KMS-11 (cell line): ENCODE measurements around the gene KLHDC8B.

ENCODE experiments used
- H2AFZ ChIP-seq: fragments of 200-600 bp; sonication (generic); 2 replicates; pipeline ENCODE4 v1.6.1; 2016; ENCODE audit warnings: antibody characterized with exemption, mixed run types, low read depth
- H3K27ac ChIP-seq: fragments of 200-600 bp; sonication (generic); 2 replicates; pipeline ENCODE4 v1.6.1; 2016; ENCODE audit warnings: mild to moderate bottlenecking, mixed run types
- H3K27me3 ChIP-seq: fragments of 200-600 bp; sonication (generic); 2 replicates; pipeline ENCODE4 v1.6.1; 2017; ENCODE audit warnings: mild to moderate bottlenecking, low read depth, mixed run types, moderate library complexity; ENCODE audit not compliant: insufficient read depth
- H3K36me3 ChIP-seq: fragments of 200-600 bp; sonication (generic); 2 replicates; pipeline ENCODE4 v1.6.1; 2017; ENCODE audit warnings: mild to moderate bottlenecking, mixed run types; ENCODE audit not compliant: insufficient read depth
- H3K4me1 ChIP-seq: fragments of 200-600 bp; sonication (generic); 2 replicates; pipeline ENCODE4 v1.6.1; 2016; ENCODE audit warnings: mild to moderate bottlenecking, low read depth, mixed run types; ENCODE audit not compliant: poor library complexity, severe bottlenecking
- H3K4me2 ChIP-seq: fragments of 200-600 bp; sonication (generic); 2 replicates; pipeline ENCODE4 v1.7.0; 2016; ENCODE audit warnings: mild to moderate bottlenecking, mixed run types
- H3K4me3 ChIP-seq: fragments of 200-600 bp; sonication (generic); IDR thresholded peaks from 2 replicates; pipeline ENCODE4 v1.6.1; 2017; ENCODE audit warnings: low read depth, low read length, mixed read lengths; ENCODE audit not compliant: insufficient read depth
- H3K79me2 ChIP-seq: fragments of 200-600 bp; sonication (generic); 2 replicates; pipeline ENCODE4 v1.6.1; 2016; ENCODE audit warnings: low read depth, mixed run types; ENCODE audit not compliant: insufficient read depth
- H3K9ac ChIP-seq: fragments of 200-600 bp; sonication (generic); 2 replicates; pipeline ENCODE4 v1.6.1; 2016; ENCODE audit warnings: mild to moderate bottlenecking, mixed run types
- H4K20me1 ChIP-seq: fragments of 200-600 bp; sonication (generic); 2 replicates; pipeline ENCODE4 v1.6.1; 2016; ENCODE audit warnings: mild to moderate bottlenecking, mixed run types; ENCODE audit not compliant: insufficient read depth
- TF ChIP-seq, protein P1 (sequence below): fragments of 200-600 bp; sonication (generic); conservative IDR thresholded peaks from 2 replicates; pipeline ENCODE4 v1.6.1; 2017; ENCODE audit warnings: low read depth, mild to moderate bottlenecking, antibody characterized with exemption, low read length, moderate library complexity, mixed read lengths

Gene KLHDC8B

GRCh38 chr3:49158792-49159191 is 12.6 kb upstream of the KLHDC8B start:
- Histone ChIP-seq H3K4me1 (no peaks in the 10 kb centered on the region), H3K79me2 (no peaks in the 10 kb centered on the region), H3K9ac (no peak overlapping the region), H4K20me1 (no peaks in the 10 kb centered on the region), H3K36me3 (no peaks in the 10 kb centered on the region), H3K4me2 (no peak overlapping the region), H3K27ac (no peak overlapping the region), H2AFZ (no peak overlapping the region), H3K4me3 (no peak overlapping the region), H3K27me3 (no peaks in the 10 kb centered on the region)
- TF ChIP-seq, protein P1, sequence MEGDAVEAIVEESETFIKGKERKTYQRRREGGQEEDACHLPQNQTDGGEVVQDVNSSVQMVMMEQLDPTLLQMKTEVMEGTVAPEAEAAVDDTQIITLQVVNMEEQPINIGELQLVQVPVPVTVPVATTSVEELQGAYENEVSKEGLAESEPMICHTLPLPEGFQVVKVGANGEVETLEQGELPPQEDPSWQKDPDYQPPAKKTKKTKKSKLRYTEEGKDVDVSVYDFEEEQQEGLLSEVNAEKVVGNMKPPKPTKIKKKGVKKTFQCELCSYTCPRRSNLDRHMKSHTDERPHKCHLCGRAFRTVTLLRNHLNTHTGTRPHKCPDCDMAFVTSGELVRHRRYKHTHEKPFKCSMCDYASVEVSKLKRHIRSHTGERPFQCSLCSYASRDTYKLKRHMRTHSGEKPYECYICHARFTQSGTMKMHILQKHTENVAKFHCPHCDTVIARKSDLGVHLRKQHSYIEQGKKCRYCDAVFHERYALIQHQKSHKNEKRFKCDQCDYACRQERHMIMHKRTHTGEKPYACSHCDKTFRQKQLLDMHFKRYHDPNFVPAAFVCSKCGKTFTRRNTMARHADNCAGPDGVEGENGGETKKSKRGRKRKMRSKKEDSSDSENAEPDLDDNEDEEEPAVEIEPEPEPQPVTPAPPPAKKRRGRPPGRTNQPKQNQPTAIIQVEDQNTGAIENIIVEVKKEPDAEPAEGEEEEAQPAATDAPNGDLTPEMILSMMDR = no peak

DNA sequence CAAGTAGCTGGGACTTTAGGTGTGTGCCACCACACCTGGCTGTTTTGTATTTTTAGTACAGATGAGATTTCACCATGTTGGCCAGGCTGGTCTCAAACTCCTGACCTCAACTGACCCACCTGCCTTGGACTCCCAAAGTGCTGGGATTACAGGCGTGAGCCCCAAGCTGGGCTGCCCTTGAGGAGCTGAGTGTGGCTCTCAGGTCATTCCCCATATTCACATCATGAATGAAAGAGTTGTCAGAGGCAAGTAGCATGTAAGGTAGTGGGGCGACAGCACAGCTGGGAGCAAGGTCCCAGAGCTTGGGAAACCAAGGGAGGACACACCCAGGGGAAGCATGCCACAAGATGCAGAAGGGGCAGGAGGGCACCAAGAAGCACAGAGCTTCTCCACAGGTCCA is 10.2 kb upstream of the KLHDC8B start:
- TF ChIP-seq, protein P1 = no peak
- no peaks in the 10 kb centered on the region for H3K36me3 ChIP-seq
- no peak overlapping the region for H3K9ac ChIP-seq
- peaks cover 6% of the 10 kb centered on the region for H3K4me1 ChIP-seq
- no peak overlapping the region for H3K4me3 ChIP-seq
- no peak overlapping the region for H2AFZ ChIP-seq
- no peak overlapping the region for H3K4me2 ChIP-seq
- no peaks in the 10 kb centered on the region for H3K79me2 ChIP-seq
- H3K27me3 ChIP-seq = no peaks in the 10 kb centered on the region
- no peaks in the 10 kb centered on the region for H4K20me1 ChIP-seq
- no peak overlapping the region for H3K27ac ChIP-seq

GRCh38 chr3:49161808-49162530 is 9.4 kb upstream of the KLHDC8B start:
- no peak overlapping the region for H3K9ac ChIP-seq
- no peak overlapping the region for H3K4me3 ChIP-seq
- no peaks in the 10 kb centered on the region for H4K20me1 ChIP-seq
- TF ChIP-seq, protein P1 = no peak
- no peak overlapping the region for H3K27ac ChIP-seq
- H2AFZ ChIP-seq = no peak overlapping the region
- H3K27me3 ChIP-seq = no peaks in the 10 kb centered on the region
- H3K4me2 ChIP-seq = no peak overlapping the region
- H3K4me1 ChIP-seq = peaks cover 10% of the 10 kb centered on the region
- H3K36me3 ChIP-seq = no peaks in the 10 kb centered on the region
- H3K79me2 ChIP-seq = no peaks in the 10 kb centered on the region

DNA sequence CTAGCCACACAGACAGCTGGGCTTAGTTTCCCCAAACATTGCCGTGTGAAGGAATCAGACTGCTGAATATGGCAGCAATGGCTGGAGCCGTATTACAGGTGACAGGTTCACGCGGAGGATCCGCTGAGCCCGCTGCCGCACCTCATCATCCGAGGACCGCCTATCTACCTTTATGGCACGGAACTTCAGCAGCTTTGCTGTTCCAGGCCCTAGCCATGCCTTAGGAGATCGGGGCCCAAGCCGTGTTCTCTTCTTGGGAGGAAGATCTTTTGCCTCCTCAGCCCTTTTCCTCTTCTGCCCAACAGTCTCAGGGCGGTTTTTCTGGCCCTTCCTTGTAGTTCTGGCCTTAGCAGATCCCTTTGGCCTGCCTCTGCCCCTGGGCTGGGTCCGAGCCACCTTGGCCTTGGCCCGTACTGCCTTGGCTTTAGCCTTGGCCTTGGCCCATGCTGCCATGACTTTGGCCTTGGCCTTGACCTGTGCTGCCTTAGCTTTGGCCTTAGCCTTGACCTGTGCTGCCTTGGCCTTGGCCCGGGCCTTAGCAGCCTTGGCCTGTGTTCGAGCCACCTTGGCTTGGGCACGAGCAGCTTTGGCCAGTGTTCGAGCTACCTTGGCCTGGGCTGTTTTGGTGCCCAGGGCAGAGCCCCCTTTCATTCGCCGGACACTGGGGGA is 8.5 kb upstream of the KLHDC8B start:
- no peak overlapping the region for H3K27ac ChIP-seq
- H3K36me3 ChIP-seq = no peaks in the 10 kb centered on the region
- peaks cover 10% of the 10 kb centered on the region for H3K4me1 ChIP-seq
- H3K27me3 ChIP-seq = no peaks in the 10 kb centered on the region
- H3K79me2 ChIP-seq = no peaks in the 10 kb centered on the region
- TF ChIP-seq, protein P1 = no peak
- H3K4me2 ChIP-seq = no peak overlapping the region
- H2AFZ ChIP-seq = no peak overlapping the region
- H4K20me1 ChIP-seq = no peaks in the 10 kb centered on the region
- H3K4me3 ChIP-seq = no peak overlapping the region
- H3K9ac ChIP-seq = no peak overlapping the region
